Retina (tissue), 1 donor: ENCODE data around the gene HTR6.

Experiments used
- DNase-seq: peaks from one replicate; pipeline ENCODE4 v3.0.0-alpha.2; 2016

Gene HTR6

GRCh38 chr1:19689856-19690255, 25.2 kb downstream of the HTR6 start:
- DNase-seq, result no peak

- no peak for DNase-seq
These were observed 25.7 kb downstream of the HTR6 start for GRCh38 chr1:19690342-19690741.

- DNase-seq, result no peak
These were observed 29.6 kb downstream of the HTR6 start for GRCh38 chr1:19694298-19694697.

- DNase-seq, result no peak
These were observed 31.1 kb downstream of the HTR6 start for GRCh38 chr1:19695772-19696171.

- no peak for DNase-seq
These were observed 32.1 kb downstream of the HTR6 start for GRCh38 chr1:19696820-19697219.

GRCh38 chr1:19698181-19698580, 33.5 kb downstream of the HTR6 start:
- no peak for DNase-seq

GRCh38 chr1:19700079-19700777, 35.6 kb downstream of the HTR6 start:
- DNase-seq, result no peak

- DNase-seq, result no peak
These were observed 38.6 kb downstream of the HTR6 start for GRCh38 chr1:19703280-19703679.

- peak; percentile 89 for DNase-seq
These were observed 39.8 kb downstream of the HTR6 start for GRCh38 chr1:19704247-19705113.

GRCh38 chr1:19705464-19705863, 40.8 kb downstream of the HTR6 start:
- DNase-seq, result no peak

- no peak for DNase-seq
These were observed 41.5 kb downstream of the HTR6 start for GRCh38 chr1:19706136-19706535.

GRCh38 chr1:19708567-19709110, 44.0 kb downstream of the HTR6 start:
- no peak for DNase-seq

GRCh38 chr1:19709260-19709793, 44.7 kb downstream of the HTR6 start:
- DNase-seq, result no peak

GRCh38 chr1:19710825-19711611, 46.3 kb downstream of the HTR6 start:
- no peak for DNase-seq

GRCh38 chr1:19712928-19713327, 48.3 kb downstream of the HTR6 start:
- no peak for DNase-seq

GRCh38 chr1:19715334-19716203, 50.9 kb downstream of the HTR6 start:
- peak; percentile 92 for DNase-seq

- no peak for DNase-seq
These were observed 52.8 kb downstream of the HTR6 start for GRCh38 chr1:19717467-19717866.

GRCh38 chr1:19720174-19720573, 55.5 kb downstream of the HTR6 start:
- DNase-seq, result no peak

- no peak for DNase-seq
These were observed 56.3 kb downstream of the HTR6 start for GRCh38 chr1:19720973-19721372.

- peak; percentile 21 for DNase-seq
These were observed 59.2 kb downstream of the HTR6 start for GRCh38 chr1:19723874-19724273.

GRCh38 chr1:19725606-19726005, 60.9 kb downstream of the HTR6 start:
- no peak for DNase-seq
